Ramos (cell line): Measurements from ENCODE around the gene GNA15.
"Not testable (repeated sequence)": the region's sequence is repeated elsewhere in the genome, so short reads cannot be mapped to it uniquely, and the experiment has no call there.

Experiments
- in situ Hi-C: fragments of 300-500 bp; cut with MboI; formaldehyde crosslinking; loops from one replicate; pipeline ENCODE4 v1.14.3; 2022; ENCODE audit warnings: low sequenced_read_pairs; ENCODE audit not compliant: unreplicated experiment

Gene GNA15

DNA sequence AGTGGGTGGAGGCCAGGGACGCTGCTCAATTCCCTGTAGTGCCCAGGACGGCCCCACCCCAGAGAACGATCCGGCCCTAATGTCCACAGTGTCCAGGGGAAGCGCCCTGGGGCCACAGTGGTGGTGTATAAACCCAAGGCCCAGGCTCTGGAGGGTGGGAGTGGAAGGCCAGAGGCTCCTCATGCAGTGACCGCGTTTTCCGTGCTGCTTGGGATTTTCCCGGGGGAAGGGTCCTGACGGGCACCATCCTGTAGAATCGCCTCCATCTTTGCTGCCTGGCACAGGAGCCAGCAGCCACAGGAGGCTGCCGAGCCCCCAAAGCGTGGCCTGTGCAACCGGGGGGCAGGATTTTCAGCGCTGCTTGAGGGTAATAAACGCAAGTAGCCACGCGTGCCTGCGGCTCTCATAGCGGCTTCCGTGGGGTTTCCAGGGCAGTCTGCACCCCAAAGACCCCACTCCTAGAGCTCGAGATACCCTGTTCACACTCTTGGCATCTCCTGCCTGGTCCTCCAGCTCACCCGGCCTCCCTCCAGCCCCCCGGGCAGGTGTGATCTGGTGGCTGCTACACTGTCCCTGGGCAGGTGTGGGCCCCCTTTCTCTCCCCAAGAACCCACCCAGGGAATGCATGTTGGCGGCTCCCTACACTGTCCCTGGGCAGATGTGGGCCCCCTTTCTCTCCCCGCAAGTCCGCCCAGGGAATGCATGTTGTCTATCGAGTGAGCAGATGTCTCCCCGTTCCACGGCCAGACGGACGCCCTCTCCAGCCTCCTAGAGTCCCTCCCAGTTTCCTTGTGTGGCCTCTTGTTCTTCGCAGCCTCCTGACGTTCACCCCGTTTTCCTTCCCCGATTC, 52.1 kb downstream of the GNA15 start:
- in situ Hi-C loops: no loop called here

DNA sequence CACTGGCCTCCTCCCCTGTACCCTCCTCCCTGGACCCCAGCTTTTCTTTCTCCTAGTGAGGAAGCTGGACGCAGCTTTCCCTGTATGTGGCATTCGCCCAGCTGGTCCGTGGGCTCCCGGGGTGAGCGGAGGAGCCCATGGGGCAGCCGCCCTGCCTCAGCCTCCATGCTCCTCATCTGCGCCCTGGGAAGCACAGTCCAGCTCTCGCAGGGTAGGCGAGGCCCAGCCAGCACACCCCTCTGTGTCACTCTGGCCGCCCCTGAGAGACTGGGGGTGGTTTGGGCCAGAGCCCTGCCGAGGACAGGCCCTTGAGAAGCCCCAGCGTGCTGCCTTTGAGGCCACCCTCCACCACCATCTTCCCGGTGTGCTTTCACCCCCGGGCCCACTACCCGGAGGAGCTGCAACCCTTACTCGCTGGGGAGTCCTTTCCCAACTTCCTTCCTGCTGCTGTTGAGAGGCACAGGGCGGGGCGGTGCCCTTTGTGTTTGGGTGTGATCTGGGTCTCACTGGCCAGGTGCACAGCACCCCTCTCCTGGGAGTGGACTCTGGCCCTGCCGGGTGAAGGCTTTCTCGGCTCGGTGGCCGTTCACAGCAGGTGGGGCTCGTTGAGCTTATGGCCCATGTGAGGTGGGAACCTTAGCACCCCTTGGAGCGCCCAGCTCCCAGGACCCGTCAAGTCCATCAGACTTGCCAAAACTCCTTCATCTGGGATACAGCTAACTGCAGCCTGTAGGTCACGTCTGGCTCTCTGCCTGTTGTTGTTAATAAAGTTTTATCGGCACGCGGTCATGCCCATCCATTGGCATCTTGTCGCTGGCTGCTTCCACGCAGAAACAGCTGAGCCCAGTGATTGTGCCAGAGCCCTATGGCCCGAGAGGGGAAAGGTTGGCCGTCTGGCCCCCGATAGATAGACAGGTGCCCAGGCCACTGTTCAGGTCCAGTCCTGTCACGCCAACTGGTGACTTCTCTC, 53.1 kb downstream of the GNA15 start:
- in situ Hi-C loops: no loop called here

DNA sequence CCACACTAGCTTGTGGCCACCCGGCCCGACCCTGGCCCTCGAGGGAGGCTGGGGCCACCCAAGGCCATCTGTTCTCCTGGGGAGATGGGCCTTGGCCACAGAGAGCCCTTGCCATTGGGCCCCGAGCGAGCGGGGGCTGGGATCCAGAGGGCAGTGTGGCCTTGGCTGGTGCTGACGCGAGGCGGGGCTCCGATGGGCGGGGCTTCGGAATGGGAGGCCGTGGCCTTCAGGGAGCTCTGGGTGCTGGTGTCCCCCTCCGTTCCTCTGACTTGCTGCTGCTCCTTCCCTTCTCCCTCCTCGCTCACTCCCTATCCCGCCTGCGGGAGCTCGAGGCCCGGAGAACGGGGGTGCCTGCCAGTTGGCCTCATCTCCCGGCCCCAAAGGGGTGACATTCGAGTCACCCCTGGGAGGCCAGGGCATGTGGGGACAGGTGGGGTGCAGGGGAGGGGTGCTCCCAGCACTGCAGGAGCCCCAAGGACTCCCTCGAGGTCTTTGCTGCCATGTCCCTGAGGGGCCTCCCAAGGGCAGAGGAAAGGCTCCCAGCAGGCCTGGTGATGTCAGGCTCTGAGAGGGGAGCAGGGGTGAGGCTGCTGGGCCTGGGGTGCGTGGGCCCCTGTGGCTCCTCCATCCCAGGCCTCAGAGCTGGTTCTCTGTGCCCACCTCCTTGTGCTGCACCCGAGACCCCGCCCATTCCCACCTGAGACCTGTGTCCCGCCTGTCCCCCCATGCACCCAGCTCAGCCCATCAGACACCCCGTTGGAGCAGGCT, 54.1 kb downstream of the GNA15 start:
- in situ Hi-C loops: no loop called here

DNA sequence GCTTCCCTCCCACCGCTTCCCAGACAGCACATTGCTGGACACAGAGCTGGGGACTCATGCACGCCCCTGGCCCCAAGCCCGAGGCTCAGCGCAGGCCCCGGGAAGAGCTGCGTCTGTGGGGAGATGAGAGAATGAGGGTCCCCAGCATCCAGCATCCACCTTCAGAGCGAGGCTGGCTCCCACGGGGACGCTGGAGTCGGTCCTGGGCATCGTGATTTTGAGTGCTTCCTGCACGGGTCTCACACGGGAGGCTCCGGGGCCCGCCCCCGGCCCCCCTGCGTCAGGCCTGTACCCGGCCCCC, 54.6 kb downstream of the GNA15 start:
- in situ Hi-C loops: no loop called here

DNA sequence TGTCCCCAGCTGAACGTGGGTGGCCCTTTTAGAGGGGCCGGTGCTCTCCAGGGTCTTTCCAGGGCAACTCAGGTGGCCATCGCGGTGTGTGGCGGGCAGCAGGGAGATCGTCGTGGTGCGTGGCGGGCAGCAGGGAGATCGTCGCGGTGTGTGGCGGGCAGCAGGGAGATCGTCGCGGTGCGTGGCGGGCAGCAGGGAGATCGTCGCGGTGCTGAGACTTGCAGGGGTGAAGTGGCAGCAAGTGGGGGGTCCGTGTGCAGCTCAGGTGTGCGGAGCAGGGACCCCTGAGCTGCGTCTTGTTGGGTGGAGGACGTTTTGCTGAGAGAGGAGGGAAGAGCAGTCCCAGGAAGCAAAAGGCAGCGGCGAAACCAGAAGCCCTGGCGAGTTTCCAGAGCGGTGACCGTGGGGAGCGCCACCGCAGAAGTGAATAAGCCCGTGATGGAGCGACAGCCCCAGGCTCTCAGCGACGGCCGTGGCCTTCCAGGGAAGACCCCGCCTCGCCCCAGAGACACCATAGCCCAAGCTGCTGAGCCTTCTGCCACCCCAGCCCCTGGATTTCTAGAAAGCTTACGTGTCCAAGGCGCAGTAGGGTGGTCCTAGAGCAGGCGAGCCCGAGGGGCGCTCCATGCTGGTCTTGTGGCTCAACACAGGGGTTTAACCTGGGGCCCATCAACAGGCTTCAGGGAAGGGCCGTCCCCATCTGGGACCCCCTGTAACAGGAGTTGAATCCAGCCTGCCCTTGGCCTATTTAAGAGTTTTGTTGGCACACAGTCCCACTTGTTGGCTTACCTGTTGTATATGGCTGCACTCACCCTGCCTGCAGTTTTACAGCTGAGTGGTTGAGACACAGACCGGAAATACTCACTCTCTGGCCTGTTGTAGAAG, 55.3 kb downstream of the GNA15 start:
- in situ Hi-C loops: no loop called here

DNA sequence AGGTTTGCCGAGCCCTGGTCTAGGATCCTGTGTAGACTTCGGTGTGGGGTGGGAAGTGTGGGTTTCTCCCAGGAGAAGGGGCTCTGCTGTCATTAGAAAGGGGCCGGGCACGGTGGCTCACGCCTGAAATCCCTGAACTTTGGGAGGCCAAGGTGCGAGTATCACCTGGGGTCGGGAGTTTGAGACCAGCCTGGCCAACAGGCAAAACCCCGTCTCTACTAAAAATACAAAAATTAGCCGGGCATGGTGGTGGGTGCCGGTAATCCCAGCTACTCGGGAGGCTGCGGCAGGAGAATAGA, 55.9 kb downstream of the GNA15 start:
- in situ Hi-C loops: not testable (repeated sequence)

DNA sequence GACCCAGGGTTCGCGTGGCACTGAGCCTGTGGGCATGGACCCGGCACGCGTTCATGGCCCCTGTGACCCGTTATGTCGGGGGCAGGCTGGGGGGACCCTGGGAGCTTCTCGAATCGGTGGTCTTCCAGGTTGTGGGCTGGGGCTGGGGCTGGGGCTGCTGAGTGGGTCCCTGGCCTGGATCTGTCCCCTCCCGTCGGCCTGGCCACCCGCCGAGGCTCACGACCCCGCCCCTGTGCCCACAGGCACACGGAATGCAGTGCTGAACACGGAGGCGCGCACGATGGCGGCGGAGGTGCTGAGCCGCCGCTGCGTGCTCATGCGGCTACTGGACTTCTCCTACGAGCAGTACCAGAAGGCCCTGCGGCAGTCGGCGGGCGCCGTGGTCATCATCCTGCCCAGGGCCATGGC, 56.4 kb downstream of the GNA15 start:
- in situ Hi-C loops: no loop called here

DNA sequence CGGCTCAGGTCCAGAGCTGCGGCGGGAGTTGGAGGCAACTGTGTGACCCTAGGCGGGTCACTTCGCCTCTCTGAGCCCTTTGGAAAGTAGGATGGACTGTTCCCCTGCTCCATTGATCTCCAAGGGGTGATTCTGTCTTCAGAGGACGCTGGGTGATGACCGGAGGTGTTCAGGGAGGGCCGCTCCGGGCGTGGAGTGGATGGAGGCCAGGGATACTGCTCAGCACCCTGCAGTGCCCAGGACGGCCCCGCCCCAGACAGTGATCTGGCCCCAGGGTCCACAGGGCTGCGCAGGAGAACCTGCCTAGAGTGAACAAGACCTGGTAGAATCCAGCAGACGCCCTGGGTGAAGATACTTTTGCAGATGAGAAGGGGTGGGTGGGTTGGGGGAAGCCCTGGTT, 56.9 kb downstream of the GNA15 start:
- in situ Hi-C loops: no loop called here

DNA sequence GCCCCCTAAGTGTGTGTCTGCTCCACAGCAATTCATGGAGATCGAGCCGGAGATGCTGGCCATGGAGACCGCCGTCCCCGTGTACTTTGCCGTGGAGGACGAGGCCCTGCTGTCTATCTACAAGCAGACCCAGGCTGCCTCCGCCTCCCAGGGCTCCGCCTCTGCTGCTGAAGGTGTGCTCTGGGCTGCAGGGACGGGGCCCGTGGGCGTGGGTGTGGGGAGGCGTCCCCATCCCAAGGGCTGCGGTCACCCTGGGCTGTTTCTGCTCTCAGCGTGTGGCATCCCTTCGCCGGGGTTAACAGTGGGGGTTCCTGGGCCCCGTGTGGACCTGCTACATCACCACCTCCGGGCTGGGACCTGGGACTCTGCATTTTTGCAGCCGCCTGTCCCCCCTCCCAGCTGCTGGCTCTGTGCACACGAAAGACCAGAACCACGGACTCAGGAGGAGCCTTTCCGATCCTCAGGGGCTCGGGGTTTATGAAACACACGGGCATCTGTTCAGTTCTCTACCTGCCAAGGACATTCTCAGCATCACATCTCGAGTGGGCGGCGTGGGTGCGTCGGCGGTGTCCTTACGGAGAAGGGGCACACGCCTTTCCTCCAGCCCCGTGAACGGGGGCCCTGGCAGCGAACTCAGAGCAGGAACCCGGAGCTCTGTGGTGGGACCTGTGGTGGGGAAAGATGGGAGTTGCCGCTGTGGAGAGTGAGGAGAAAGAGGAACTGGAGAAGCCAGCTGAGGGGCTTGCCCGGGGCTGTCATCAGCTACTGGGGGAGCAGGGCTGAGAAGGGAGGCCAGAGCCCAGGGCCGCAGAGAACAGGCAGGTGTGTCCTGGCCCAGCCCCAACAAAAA, 57.6 kb downstream of the GNA15 start:
- in situ Hi-C loops: no loop called here

DNA sequence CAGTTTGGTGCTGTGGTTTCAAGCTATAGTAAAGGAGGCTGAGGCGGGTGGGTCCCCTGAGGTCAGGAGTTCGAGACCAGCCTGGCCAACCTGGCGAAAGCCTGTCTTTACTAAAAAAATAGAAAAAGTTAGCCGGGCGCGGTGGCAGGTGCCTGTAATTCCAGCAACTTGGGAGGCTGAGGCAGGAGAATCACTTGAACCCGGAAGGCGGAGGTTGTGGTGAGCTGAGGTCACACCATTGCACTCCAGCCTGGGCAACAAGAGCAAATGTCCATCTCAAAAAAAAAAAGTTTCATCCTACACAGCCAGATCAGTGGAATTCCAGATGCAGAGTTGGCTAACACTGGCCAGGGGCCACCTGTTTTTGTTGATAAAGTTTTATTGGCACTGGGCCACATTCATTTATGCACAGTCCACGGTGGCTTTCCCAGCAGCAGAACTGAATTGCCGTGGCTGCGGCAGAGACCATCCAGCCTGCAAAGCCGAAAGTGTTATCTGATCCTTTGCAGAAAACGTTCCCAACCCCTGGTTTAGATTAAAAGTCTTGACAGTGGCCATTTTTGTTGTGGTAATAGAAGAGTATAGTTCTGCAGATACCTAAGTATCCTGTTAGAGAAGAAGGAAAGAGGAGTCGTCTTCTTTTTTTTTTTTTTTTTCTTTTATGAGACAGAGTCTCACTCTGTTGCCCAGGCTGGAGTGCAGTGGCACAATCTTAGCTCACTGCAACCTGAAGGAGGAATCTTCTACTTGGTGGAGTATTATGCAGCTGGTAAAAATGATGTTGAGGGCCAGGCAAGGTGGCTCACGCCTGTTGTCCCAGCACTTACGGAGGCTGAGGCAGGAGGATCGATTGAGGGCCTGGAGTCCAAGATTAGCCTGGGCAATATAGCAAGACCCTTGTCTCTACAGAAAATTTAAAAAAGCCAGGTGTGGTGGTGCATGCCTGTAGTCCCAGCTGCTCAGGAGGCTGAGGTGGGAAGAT, 58.6 kb downstream of the GNA15 start:
- in situ Hi-C loops: no loop called here

DNA sequence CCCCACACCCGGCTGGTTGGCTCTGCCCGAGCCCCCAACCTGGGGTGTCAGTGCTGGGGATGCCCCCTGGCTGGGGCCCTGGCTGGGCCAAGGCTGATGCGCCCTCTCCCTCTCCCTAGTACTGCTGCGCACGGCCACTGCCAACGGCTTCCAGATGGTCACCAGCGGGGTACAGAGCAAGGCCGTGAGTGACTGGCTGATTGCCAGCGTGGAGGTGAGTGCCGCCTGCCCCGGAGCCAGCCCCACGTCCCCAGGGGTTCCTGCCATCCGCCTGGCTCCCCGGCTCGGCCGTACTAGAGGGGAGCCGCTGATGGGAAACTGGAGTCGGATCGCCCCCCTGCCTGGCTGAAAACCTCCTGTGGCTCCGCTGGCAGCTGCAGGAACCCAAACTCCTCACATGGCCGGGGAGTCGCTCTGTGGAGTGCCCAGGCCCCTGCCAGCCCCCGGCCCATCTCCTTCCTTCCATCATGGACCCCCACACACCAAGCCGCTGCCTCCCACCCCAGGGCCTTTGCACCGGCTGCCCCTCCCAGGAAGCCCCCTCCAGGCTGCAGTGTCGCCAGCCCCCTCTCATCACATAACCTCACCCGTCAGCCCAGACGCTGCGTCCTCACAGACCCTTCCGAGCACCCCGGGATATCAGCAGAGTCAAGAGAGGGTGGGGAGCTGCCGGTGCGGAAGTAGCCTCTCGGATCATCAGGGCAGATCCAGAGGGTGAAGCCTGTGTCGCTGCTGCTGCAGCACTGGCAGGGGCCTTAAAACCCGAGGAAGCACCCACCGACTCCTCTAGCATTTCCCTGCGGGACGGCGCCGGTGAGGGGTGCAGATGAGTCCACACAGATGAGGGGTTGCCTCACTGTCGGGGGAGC, 60.5 kb downstream of the GNA15 start:
- in situ Hi-C loops: no loop called here

DNA sequence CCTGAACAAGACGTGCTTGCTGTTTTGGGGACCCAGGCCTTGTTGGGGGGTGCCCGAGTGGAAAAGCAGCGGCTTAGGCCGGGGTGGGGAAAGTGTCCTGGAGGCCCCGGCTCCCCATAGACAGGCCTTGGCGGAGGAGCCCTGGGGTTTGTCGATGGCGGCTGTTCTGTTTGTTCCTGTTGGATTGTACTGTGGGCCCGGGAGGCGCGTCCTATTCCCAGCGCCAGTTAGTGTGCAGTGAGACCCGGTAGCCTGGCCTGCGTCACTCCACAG, 61.0 kb downstream of the GNA15 start:
- in situ Hi-C loops: no loop called here

DNA sequence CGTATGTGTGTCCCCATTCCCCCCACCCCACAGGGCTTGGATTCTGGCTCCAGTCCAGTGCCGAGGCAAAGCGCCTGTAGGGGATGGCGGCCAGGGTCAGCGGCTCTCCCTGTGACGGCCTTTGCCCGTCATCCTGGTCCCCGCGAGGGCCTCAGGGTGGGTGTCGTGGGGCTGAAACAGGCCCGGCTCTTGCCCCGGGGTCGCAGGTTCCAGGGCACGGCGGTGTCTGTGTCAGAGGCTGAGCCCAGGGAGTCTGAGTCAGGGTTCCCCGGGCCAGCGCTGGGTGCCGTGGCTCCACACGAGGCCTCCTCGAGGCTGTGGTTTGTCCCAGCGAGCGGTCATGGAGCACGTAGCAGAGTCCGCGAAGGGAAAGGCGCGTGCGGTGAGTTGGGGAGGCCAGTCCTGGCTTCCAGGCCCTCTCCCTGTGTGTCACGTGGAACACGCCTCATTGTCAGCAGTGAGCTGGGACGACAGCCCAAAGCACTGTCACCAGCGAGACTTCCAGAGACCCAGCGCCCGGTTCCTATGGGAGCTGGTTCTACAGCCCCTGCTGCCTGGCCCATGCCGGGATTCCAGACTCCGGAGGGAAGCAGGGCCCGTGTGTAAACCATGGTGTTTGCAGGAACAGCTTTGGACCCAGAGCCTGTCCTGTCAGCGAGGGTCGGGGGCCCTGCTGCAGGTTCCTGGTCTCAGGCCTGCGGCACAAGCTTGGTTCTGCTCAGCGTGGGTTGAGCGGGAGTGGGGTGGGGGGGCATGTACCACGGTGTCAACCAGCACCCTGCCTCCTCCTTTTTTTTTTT, 63.3 kb downstream of the GNA15 start:
- in situ Hi-C loops: no loop called here

DNA sequence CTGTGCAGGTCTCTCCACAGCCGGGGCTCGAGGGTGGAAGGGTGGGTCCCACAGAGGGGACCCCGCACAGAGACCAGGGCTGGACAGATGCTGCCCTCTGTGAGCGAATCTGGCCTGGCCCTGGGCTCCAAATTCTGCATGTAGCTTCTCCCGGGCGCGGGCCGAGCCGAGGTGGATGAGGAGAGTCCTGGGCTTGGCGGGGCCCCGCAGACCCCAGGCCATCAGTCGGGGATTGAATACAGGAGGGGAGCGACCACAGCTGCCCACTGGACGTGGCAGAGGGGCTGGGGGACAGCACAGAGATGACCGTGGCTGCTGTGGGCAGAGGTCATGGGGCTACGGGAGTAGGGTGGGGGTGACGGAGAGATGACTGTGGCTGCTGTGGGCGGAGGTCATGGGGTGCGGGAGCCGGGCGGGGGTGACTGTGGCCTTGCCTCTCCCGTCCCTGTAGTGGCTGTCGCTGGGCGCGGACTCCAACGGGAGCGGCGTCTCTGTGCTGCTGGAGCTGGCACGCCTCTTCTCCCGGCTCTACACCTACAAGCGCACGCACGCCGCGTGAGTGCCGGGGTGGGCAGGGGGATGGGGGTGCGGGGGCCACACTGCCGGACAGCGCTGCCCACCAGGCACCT, 65.4 kb downstream of the GNA15 start:
- in situ Hi-C loops: no loop called here

DNA sequence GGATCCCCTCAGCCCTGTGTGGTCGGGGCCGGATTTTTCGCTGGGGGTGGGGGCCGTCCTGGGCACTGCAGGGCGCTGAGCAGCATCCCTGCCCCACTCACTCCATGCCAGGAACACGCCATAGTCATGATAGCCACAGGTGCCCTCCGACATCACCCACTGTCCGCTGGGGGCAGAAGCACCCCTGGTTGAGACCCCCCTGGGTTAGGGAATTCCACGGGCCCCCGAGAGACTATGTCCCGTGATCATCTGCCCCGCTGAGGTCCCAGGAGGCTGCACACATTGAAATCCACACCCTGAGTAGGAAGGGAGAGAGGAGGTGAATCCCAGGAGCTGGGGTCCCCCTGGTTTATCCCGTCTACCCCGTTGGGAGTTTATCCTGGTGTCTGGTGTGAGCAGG, 66.1 kb downstream of the GNA15 start:
- in situ Hi-C loops: no loop called here

DNA sequence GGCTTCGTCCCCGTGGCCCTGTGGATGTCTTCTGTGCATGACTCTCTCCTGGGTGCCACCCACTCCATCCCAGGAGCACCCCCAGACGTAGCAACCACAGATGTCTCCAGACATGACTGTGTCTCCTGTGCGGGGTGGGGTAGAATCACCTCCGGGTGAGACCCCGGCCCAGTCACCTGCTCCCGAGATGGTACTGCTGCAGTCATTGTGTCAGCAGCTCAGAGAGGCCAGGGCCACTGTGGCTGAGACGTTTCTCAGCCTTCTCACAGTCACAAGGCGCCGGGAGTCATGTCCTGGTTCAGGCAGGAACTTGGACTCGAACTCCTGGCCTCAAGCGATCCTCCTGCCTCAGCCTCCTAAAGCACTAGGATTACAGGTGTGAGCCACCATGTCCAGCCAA, 66.5 kb downstream of the GNA15 start:
- in situ Hi-C loops: no loop called here
